Loucy (cell line): ENCODE data around the gene KIF22.
"Not testable (repeated sequence)": the region's sequence is repeated elsewhere in the genome, so short reads cannot be mapped to it uniquely, and the experiment has no call there.

Source experiments
- H2AFZ ChIP-seq: fragments of 200-600 bp; sonication (generic); 2 replicates; pipeline ENCODE4 v1.6.0; 2016; ENCODE audit warnings: antibody characterized with exemption, mild to moderate bottlenecking, low read length, moderate library complexity
- H3F3A ChIP-seq: fragments of 200-600 bp; 2 replicates; pipeline ENCODE4 v1.6.0; 2016; ENCODE audit warnings: antibody characterized with exemption, low read depth, mild to moderate bottlenecking
- H3K27me3 ChIP-seq: fragments of 200-600 bp; sonication (generic); 2 replicates; pipeline ENCODE4 v1.6.1; 2014; ENCODE audit warnings: low read length, mild to moderate bottlenecking; ENCODE audit not compliant: insufficient read depth, poor library complexity, severe bottlenecking
- H3K36me3 ChIP-seq: fragments of 200-600 bp; sonication (generic); 2 replicates; pipeline ENCODE4 v1.6.1; 2016; ENCODE audit warnings: low read length; ENCODE audit not compliant: insufficient read depth
- H3K4me1 ChIP-seq: fragments of 200-600 bp; sonication (generic); 2 replicates; pipeline ENCODE4 v1.5.1; 2014; ENCODE audit warnings: low read length, mild to moderate bottlenecking; ENCODE audit not compliant: insufficient read depth, poor library complexity, severe bottlenecking
- H3K4me2 ChIP-seq: fragments of 200-600 bp; sonication (generic); 2 replicates; pipeline ENCODE4 v1.6.0; 2014; ENCODE audit warnings: antibody characterized with exemption, low read length, low read depth, mild to moderate bottlenecking; ENCODE audit not compliant: poor library complexity, severe bottlenecking
- H3K4me3 ChIP-seq: fragments of 200-600 bp; sonication (generic); 2 replicates; pipeline ENCODE4 v1.5.1; 2014; ENCODE audit warnings: low read length, mild to moderate bottlenecking, mixed read lengths; ENCODE audit not compliant: poor library complexity, severe bottlenecking
- H3K79me2 ChIP-seq: fragments of 200-600 bp; sonication (generic); 2 replicates; pipeline ENCODE4 v1.6.1; 2014; ENCODE audit warnings: low read length; ENCODE audit not compliant: insufficient read depth
- H3K9ac ChIP-seq: fragments of 200-600 bp; sonication (generic); 2 replicates; pipeline ENCODE4 v1.6.0; 2014; ENCODE audit warnings: mild to moderate bottlenecking, low read depth, low read length, moderate library complexity; ENCODE audit not compliant: poor library complexity, severe bottlenecking
- H3K9me2 ChIP-seq: fragments of 200-600 bp; sonication (generic); replicated peaks from 2 replicates; pipeline ENCODE4 v1.6.1; 2016; ENCODE audit warnings: low read depth, low read length, mixed read lengths
- H3K9me3 ChIP-seq: fragments of 200-600 bp; sonication (generic); 2 replicates; pipeline ENCODE4 v1.6.1; 2014; ENCODE audit warnings: mild to moderate bottlenecking, antibody characterized with exemption, low read length, low read depth; ENCODE audit not compliant: insufficient read depth
- H4K20me1 ChIP-seq: fragments of 200-600 bp; sonication (generic); 2 replicates; pipeline ENCODE4 v1.6.0; 2014; ENCODE audit warnings: antibody characterized with exemption, low read length, mild to moderate bottlenecking; ENCODE audit not compliant: insufficient read depth, poor library complexity, severe bottlenecking
- EZH2phosphoT487 ChIP-seq: fragments of 200-600 bp; IDR thresholded peaks from 2 replicates; pipeline ENCODE4 v1.6.1; 2018; ENCODE audit warnings: antibody characterized with exemption, mild to moderate bottlenecking, moderate library complexity, borderline replicate concordance
- TF ChIP-seq, protein P1 (sequence below): fragments of 200-600 bp; sonication (generic); conservative IDR thresholded peaks from 2 replicates; pipeline ENCODE4 v1.5.1; 2014; ENCODE audit warnings: mild to moderate bottlenecking, antibody characterized with exemption, low read length

The KIF22 gene

GRCh38 chr16:29790949-29791844 lies 646 bp downstream of the KIF22 start:
- Histone ChIP-seq H3K9me3 (no peaks in the 10 kb centered on the region), H3K4me1 (peaks cover 42% of the 10 kb centered on the region), H3K9me2 (no peaks in the 10 kb centered on the region), H4K20me1 (peaks cover 21% of the 10 kb centered on the region), H3K4me3 (peak overlapping the region; percentile 97), H3K9ac (peak overlapping the region; percentile 97), H3K4me2 (peak overlapping the region; percentile 98), H3K36me3 (peaks cover 15% of the 10 kb centered on the region; the same call in 1 of the 2 replicates), H3K79me2 (peaks cover 62% of the 10 kb centered on the region), H3F3A (no peaks in the 10 kb centered on the region), H3K27me3 (peaks cover 5% of the 10 kb centered on the region), H2AFZ (peak overlapping the region; percentile 66)
- TF ChIP-seq, protein P1, sequence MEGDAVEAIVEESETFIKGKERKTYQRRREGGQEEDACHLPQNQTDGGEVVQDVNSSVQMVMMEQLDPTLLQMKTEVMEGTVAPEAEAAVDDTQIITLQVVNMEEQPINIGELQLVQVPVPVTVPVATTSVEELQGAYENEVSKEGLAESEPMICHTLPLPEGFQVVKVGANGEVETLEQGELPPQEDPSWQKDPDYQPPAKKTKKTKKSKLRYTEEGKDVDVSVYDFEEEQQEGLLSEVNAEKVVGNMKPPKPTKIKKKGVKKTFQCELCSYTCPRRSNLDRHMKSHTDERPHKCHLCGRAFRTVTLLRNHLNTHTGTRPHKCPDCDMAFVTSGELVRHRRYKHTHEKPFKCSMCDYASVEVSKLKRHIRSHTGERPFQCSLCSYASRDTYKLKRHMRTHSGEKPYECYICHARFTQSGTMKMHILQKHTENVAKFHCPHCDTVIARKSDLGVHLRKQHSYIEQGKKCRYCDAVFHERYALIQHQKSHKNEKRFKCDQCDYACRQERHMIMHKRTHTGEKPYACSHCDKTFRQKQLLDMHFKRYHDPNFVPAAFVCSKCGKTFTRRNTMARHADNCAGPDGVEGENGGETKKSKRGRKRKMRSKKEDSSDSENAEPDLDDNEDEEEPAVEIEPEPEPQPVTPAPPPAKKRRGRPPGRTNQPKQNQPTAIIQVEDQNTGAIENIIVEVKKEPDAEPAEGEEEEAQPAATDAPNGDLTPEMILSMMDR: no peak
- TF ChIP-seq EZH2phosphoT487: no peak

GRCh38 chr16:29791845-29792807 lies 1.6 kb downstream of the KIF22 start:
- no peak overlapping the region for H2AFZ ChIP-seq
- H4K20me1 ChIP-seq: peaks cover 21% of the 10 kb centered on the region
- TF ChIP-seq, protein P1: no peak
- TF ChIP-seq EZH2phosphoT487: no peak
- peaks cover 42% of the 10 kb centered on the region for H3K4me1 ChIP-seq
- peaks cover 72% of the 10 kb centered on the region for H3K79me2 ChIP-seq
- peak overlapping the region; percentile 97 for H3K4me3 ChIP-seq
- H3K9ac ChIP-seq: peak overlapping the region; percentile 97
- H3K9me3 ChIP-seq: no peaks in the 10 kb centered on the region
- peaks cover 5% of the 10 kb centered on the region for H3K27me3 ChIP-seq
- H3K36me3 ChIP-seq: peaks cover 24% of the 10 kb centered on the region
- no peaks in the 10 kb centered on the region for H3K9me2 ChIP-seq
- H3F3A ChIP-seq: no peaks in the 10 kb centered on the region
- peak overlapping the region; percentile 98 for H3K4me2 ChIP-seq

DNA sequence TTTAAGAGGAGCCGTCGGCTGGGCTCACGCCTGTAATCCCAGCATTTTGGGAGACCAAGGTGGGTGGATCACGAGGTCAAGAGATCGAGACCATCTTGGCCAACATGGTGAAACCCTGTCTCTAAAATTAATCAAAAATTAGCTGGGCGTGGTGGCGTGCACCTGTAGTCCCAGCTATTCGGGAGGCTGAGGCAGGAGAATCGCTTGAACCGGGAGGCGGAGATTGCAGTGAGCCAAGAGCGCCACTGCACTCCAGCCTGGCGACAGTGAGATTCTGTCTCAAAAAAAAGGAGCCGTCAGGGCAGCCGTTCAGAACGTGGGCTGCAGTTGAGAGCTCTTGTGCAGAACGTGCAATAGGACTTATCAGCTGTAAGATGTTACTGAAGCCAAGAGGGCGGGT lies 2.6 kb downstream of the KIF22 start:
- Histone ChIP-seq H4K20me1 (peaks cover 21% of the 10 kb centered on the region), H3K79me2 (peaks cover 82% of the 10 kb centered on the region), H3K36me3 (peaks cover 34% of the 10 kb centered on the region), H3K4me3 (peak overlapping the region; percentile 97), H3K4me1 (peaks cover 42% of the 10 kb centered on the region), H3K9ac (peak overlapping the region; percentile 97), H3K4me2 (peak overlapping the region; percentile 98)
- H3F3A ChIP-seq, H3K27me3 ChIP-seq, H2AFZ ChIP-seq, H3K9me2 ChIP-seq, H3K9me3 ChIP-seq: not testable (repeated sequence)
